HEK293T (cell line): Measurements from ENCODE around the gene CCDC149.

Source experiments
- L3MBTL2 ChIP-seq: fragments of 450-650 bp; conservative IDR thresholded peaks from 2 replicates; pipeline ENCODE4 v1.6.1; 2016; ENCODE audit warnings: mild to moderate bottlenecking
- SUZ12 ChIP-seq: fragments of 450-650 bp; IDR thresholded peaks from 2 replicates; pipeline ENCODE4 v1.6.1; 2016; ENCODE audit warnings: mild to moderate bottlenecking

GRCh38 chr4:24808261-24808660 lies 104.6 kb downstream of the CCDC149 start:
- TF ChIP-seq L3MBTL2: no peak
- TF ChIP-seq SUZ12: no peak
